Ovary (tissue), 3 donors: ENCODE results near the gene LSS.

Source experiments
- CTCF ChIP-seq, 3 donors: fragments of 450-650 bp in 2 of 3; fragments of 200-600 bp in 1 of 3; IDR thresholded peaks; one replicate each; pipeline versions ENCODE4 v1.5.1 to v1.8.0; 2016 to 2022; ENCODE audit warnings: antibody characterized with exemption in 3 of 3, mild to moderate bottlenecking in 1 of 3
- EP300 ChIP-seq: sonication (generic); formaldehyde crosslinking; IDR thresholded peaks from one replicate; pipeline ENCODE4 v1.6.1; 2017; ENCODE audit warnings: antibody characterized with exemption
- POLR2A ChIP-seq: fragments of 450-650 bp; IDR thresholded peaks from one replicate; pipeline ENCODE4 v1.6.1; 2017; ENCODE audit warnings: antibody characterized with exemption, mild to moderate bottlenecking, moderate library complexity
- donor health status: DM: no; HTN: no; CAD: no.

- TF ChIP-seq CTCF (IDR thresholded peaks at IDR 0.05) (no peak), POLR2A (no peak), EP300 (no peak)
Observed at GRCh38 chr21:46191686-46192575, 36.6 kb downstream of the LSS start.
